Measurements from ENCODE around the gene LIF. TPM values are rescaled to one million over a fixed set of nuclear protein-coding genes. Genes with fewer than 3 reads are reported as not detected.

LIF gene
- 0.27 TPM for total RNA-seq
- long read RNA-seq, result 0 reads

- intact Hi-C loops (cut with DNase I), result no loop called here
- ATAC-seq (no peak), DNase-seq (ENCODE audit: missing footprints) (peak; percentile 60)
Measured at GRCh38 chr22:30245985-30246813, at the start of gene LIF. LIF (minus strand) TSS chr22:30246759; CDS start chr22:30246695, 64 bp downstream.

GRCh38 chr22:30296324-30296723 lies 49.8 kb upstream of the LIF start:
- intact Hi-C loops (cut with DNase I), result no loop called here
- DNase-seq (ENCODE audit: missing footprints) (no peak), ATAC-seq (no peak)

GRCh38 chr22:30295576-30295975 lies 49.0 kb upstream of the LIF start:
- no peak for DNase-seq (ENCODE audit: missing footprints)
- intact Hi-C loops (cut with DNase I), result no loop called here

GRCh38 chr22:30294830-30295229 lies 48.3 kb upstream of the LIF start:
- DNase-seq (ENCODE audit: missing footprints) (no peak), ATAC-seq (no peak)
- intact Hi-C loops (cut with DNase I), result no loop called here

More at GRCh38 chr22:30295576-30295975, 49.0 kb upstream of the LIF start:
- ATAC-seq, result no peak

- intact Hi-C loops (cut with DNase I), result no loop called here
- ATAC-seq (no peak), DNase-seq (ENCODE audit: missing footprints) (no peak)
Measured at GRCh38 chr22:30294066-30294465, 47.5 kb upstream of the LIF start.

GRCh38 chr22:30293026-30293425 lies 46.5 kb upstream of the LIF start:
- DNase-seq (ENCODE audit: missing footprints) (no peak), ATAC-seq (no peak)
- intact Hi-C loops (cut with DNase I), result no loop called here

GRCh38 chr22:30292069-30292970 lies 45.8 kb upstream of the LIF start:
- intact Hi-C loops (cut with DNase I), result no loop called here
- DNase-seq (ENCODE audit: missing footprints) (no peak), ATAC-seq (no peak)

- ATAC-seq (peak; percentile 25), DNase-seq (ENCODE audit: missing footprints) (peak; percentile 91)
- intact Hi-C loops (cut with DNase I), result loop anchor here (2.0 kb wide), 1 partner anchor 14 kb away; no protein-coding TSS in a partner anchor
Measured at GRCh38 chr22:30291058-30291892, 44.7 kb upstream of the LIF start.

GRCh38 chr22:30290342-30291057 lies 43.9 kb upstream of the LIF start:
- intact Hi-C loops (cut with DNase I), result loop anchor here (2.0 kb wide), 1 partner anchor 14 kb away; no protein-coding TSS in a partner anchor
- ATAC-seq (peak; percentile 12), DNase-seq (ENCODE audit: missing footprints) (no peak)

- peak; percentile 2 for ATAC-seq
- peak; percentile 33 for DNase-seq (ENCODE audit: missing footprints)
- intact Hi-C loops (cut with DNase I), result loop anchor here (1.0 to 2.0 kb wide), 2 partner anchors 15 to 66 kb away; partner anchors contain the start of gene SF3A1
Measured at GRCh38 chr22:30289980-30290313, 43.4 kb upstream of the LIF start.

GRCh38 chr22:30289141-30289979 lies 42.8 kb upstream of the LIF start, which contains the start of gene CASTOR1:
CASTOR1 (minus strand) TSS chr22:30289505; CDS start chr22:30289497, 8 bp downstream.
- intact Hi-C loops (cut with DNase I), result loop anchor here (1.0 kb wide), 1 partner anchor 67 kb away; the partner anchor contains the start of gene SF3A1
- ATAC-seq (peak; percentile 89), DNase-seq (ENCODE audit: missing footprints) (peak; percentile 99)

- no peak for ATAC-seq
- intact Hi-C loops (cut with DNase I), result loop anchor here (1.0 kb wide), 3 partner anchors 38 to 99 kb away; partner anchors contain the start of genes RNF215, SF3A1 and TBC1D10A
- DNase-seq (ENCODE audit: missing footprints), result peak; percentile 68
Measured at GRCh38 chr22:30288419-30289140, 42.0 kb upstream of the LIF start.

GRCh38 chr22:30287648-30288418 lies 41.3 kb upstream of the LIF start:
- intact Hi-C loops (cut with DNase I), result loop anchor here (1.0 kb wide), 3 partner anchors 25 to 99 kb away; partner anchors contain the start of genes RNF215 and TBC1D10A
- ATAC-seq, result peak; percentile 73
- peak; percentile 92 for DNase-seq (ENCODE audit: missing footprints)

- ATAC-seq (no peak), DNase-seq (ENCODE audit: missing footprints) (peak; percentile 93)
- intact Hi-C loops (cut with DNase I), result loop anchor here (1.0 kb wide), 1 partner anchor 24 kb away; no protein-coding TSS in a partner anchor
Measured at GRCh38 chr22:30286813-30287647, 40.5 kb upstream of the LIF start.

GRCh38 chr22:30286331-30286730 lies 39.8 kb upstream of the LIF start:
- ATAC-seq, result no peak
- intact Hi-C loops (cut with DNase I), result no loop called here
- DNase-seq (ENCODE audit: missing footprints), result peak; percentile 32
